Fibroblast of lung (primary cell): Measurements from ENCODE around the gene DHX38. TPM values are rescaled to one million over a fixed set of nuclear protein-coding genes. Genes with fewer than 3 reads are reported as not detected.
"Not testable (repeated sequence)": the region's sequence is repeated elsewhere in the genome, so short reads cannot be mapped to it uniquely, and the experiment has no call there.

Experiments
- DNase-seq, 2 donors: peaks; one replicate each; pipeline versions ENCODE4 v3.0.0 to v3.0.0-alpha.2; 2010; ENCODE audit warnings: low read depth in 2 of 2
- H2AFZ ChIP-seq: 2 replicates; pipeline ENCODE4 v1.5.1; 2012; ENCODE audit warnings: low read length, control low read depth, inconsistent platforms
- H3K27ac ChIP-seq: 2 replicates; pipeline ENCODE4 v1.5.1; 2011; ENCODE audit warnings: low read length, control low read depth; ENCODE audit not compliant: insufficient read depth
- H3K27me3 ChIP-seq: 2 replicates; pipeline ENCODE4 v1.5.1; 2011; ENCODE audit warnings: mild to moderate bottlenecking, low read length; ENCODE audit not compliant: control insufficient read depth, insufficient read depth
- H3K36me3 ChIP-seq: 2 replicates; pipeline ENCODE4 v1.5.1; 2011; ENCODE audit warnings: low read length; ENCODE audit not compliant: control insufficient read depth, insufficient read depth
- H3K4me1 ChIP-seq: 2 replicates; pipeline ENCODE4 v1.5.1; 2011; ENCODE audit warnings: low read length; ENCODE audit not compliant: control insufficient read depth, insufficient read depth; ENCODE audit errors: extremely low read depth
- H3K4me2 ChIP-seq: 2 replicates; pipeline ENCODE4 v1.5.1; 2011; ENCODE audit warnings: low read length, control low read depth; ENCODE audit not compliant: insufficient read depth; ENCODE audit errors: extremely low read depth
- H3K4me3 ChIP-seq, 4 experiments: fragments of 200-600 bp in 1 of 4; sonication (generic) in 1 of 4; replicated peaks in 1 of 4; 2 replicates each; pipeline ENCODE4 v1.5.1; 2011 to 2016; ENCODE audit warnings: low read length in 4 of 4, low read depth in 3 of 4, mild to moderate bottlenecking in 3 of 4, control low read depth in 2 of 4, inconsistent platforms in 1 of 4, mixed read lengths in 1 of 4; ENCODE audit not compliant: insufficient read depth in 1 of 4; ENCODE audit errors: control extremely low read depth in 1 of 4
- H3K79me2 ChIP-seq: 2 replicates; pipeline ENCODE4 v1.5.1; 2012; ENCODE audit warnings: mild to moderate bottlenecking, low read length, inconsistent platforms; ENCODE audit not compliant: control insufficient read depth, insufficient read depth
- H3K9ac ChIP-seq: 2 replicates; pipeline ENCODE4 v1.5.1; 2011; ENCODE audit warnings: mild to moderate bottlenecking, low read length, control low read depth; ENCODE audit not compliant: insufficient read depth
- H3K9me3 ChIP-seq: 2 replicates; pipeline ENCODE4 v1.5.1; 2012; ENCODE audit warnings: low read depth, low read length; ENCODE audit not compliant: control insufficient read depth, insufficient read depth
- H4K20me1 ChIP-seq: 2 replicates; pipeline ENCODE4 v1.5.1; 2011; ENCODE audit warnings: low read length; ENCODE audit not compliant: control insufficient read depth, insufficient read depth; ENCODE audit errors: extremely low read depth
- CTCF ChIP-seq, 2 donors: IDR thresholded peaks in 1 of 2; conservative IDR thresholded peaks in 1 of 2; 1 replicate in 1 of 2; 2 replicates in 1 of 2; pipeline ENCODE4 v1.5.1; 2011 to 2012; ENCODE audit warnings: low read length in 2 of 2, control low read depth in 1 of 2, inconsistent platforms in 1 of 2, low read depth in 1 of 2, mild to moderate bottlenecking in 1 of 2
- EZH2 ChIP-seq: IDR thresholded peaks from 2 replicates; pipeline ENCODE4 v1.5.1; 2012; ENCODE audit warnings: low read length, control low read depth, mild to moderate bottlenecking; ENCODE audit errors: missing control alignments
- polyA plus RNA-seq, 2 donors: library from polyadenylated mRNA; depleted of rRNA in 1 of 2; stranded (reverse) in 1 of 2; unstranded in 1 of 2; fragments of >200 nt; gene quantifications; 2 replicates each; pipeline ENCODE4 v1.2.1, GENCODE V29; 2011 to 2012; ENCODE audit warnings: missing spikeins in 1 of 2
- total RNA-seq: library from RNA; depleted of rRNA; stranded (reverse); fragments of >200 nt; gene quantifications from 2 replicates; pipeline ENCODE4 v1.2.1, GENCODE V29; 2014

The DHX38 gene
- total and polyA plus RNA-seq, 2 donors (not counting 1 experiment from before 2014, with no cell fraction given): 31.4 to 80.3 TPM

GRCh38 chr16:72051818-72052217 lies 41.8 kb upstream of the DHX38 start:
- H3K27ac ChIP-seq: no peak overlapping the region
- H3K4me2 ChIP-seq: no peak overlapping the region
- H4K20me1 ChIP-seq: no peaks in the 10 kb centered on the region
- H3K4me3 ChIP-seq: no peak overlapping the region
- H3K27me3 ChIP-seq: no peaks in the 10 kb centered on the region
- DNase-seq: no peak
- H2AFZ ChIP-seq: no peak overlapping the region
- TF ChIP-seq EZH2: no peak
- no peak for TF ChIP-seq CTCF (conservative IDR thresholded peaks at IDR 0.05 in 1 of 2, IDR thresholded peaks at IDR 0.05 in 1 of 2; ENCODE audit: low read depth in 1 of 2, low read length in 2 of 2)
- H3K4me1 ChIP-seq: no peaks in the 10 kb centered on the region
- H3K79me2 ChIP-seq: no peaks in the 10 kb centered on the region
- H3K9me3 ChIP-seq: no peaks in the 10 kb centered on the region
- H3K36me3 ChIP-seq: no peaks in the 10 kb centered on the region
- no peak overlapping the region for H3K9ac ChIP-seq

- DNase-seq, H3K4me2 ChIP-seq, H3K9ac ChIP-seq, H3K9me3 ChIP-seq, H4K20me1 ChIP-seq, H3K27ac ChIP-seq, H3K27me3 ChIP-seq, H3K4me3 ChIP-seq, H3K4me1 ChIP-seq, H2AFZ ChIP-seq, H3K79me2 ChIP-seq, H3K36me3 ChIP-seq: not testable (repeated sequence)
Observed at GRCh38 chr16:72054254-72054847, 39.3 kb upstream of the DHX38 start, which contains the start of gene HP. HP (plus strand) TSS chr16:72054505; CDS start chr16:72054653, 148 bp downstream.

- Histone ChIP-seq H3K79me2 (no peaks in the 10 kb centered on the region), H3K36me3 (no peaks in the 10 kb centered on the region), H3K4me1 (no peaks in the 10 kb centered on the region), H3K9ac (no peak overlapping the region), H4K20me1 (no peaks in the 10 kb centered on the region), H3K9me3 (no peaks in the 10 kb centered on the region), H3K4me3 (no peak overlapping the region), H3K4me2 (no peak overlapping the region), H2AFZ (no peak overlapping the region), H3K27me3 (no peaks in the 10 kb centered on the region), H3K27ac (no peak overlapping the region)
- TF ChIP-seq CTCF (conservative IDR thresholded peaks at IDR 0.05 in 1 of 2, IDR thresholded peaks at IDR 0.05 in 1 of 2; ENCODE audit: low read depth in 1 of 2, low read length in 2 of 2) (no peak), EZH2 (no peak)
- DNase-seq: no peak
Observed at GRCh38 chr16:72055911-72056310, 37.7 kb upstream of the DHX38 start.

GRCh38 chr16:72057313-72057712 lies 36.3 kb upstream of the DHX38 start:
- H3K79me2 ChIP-seq, H3K27ac ChIP-seq, H3K36me3 ChIP-seq, H3K4me3 ChIP-seq, DNase-seq, H3K4me1 ChIP-seq, H3K9me3 ChIP-seq, H2AFZ ChIP-seq, H3K9ac ChIP-seq, H4K20me1 ChIP-seq, H3K27me3 ChIP-seq, H3K4me2 ChIP-seq: not testable (repeated sequence)

GRCh38 chr16:72059060-72059459 lies 34.6 kb upstream of the DHX38 start:
- H3K79me2 ChIP-seq: not testable (repeated sequence)

More at GRCh38 chr16:72059060-72059459, 34.6 kb upstream of the DHX38 start:
- H2AFZ ChIP-seq, H3K27me3 ChIP-seq, H3K9me3 ChIP-seq, H3K36me3 ChIP-seq, H3K4me2 ChIP-seq, H3K9ac ChIP-seq, H4K20me1 ChIP-seq, H3K27ac ChIP-seq, DNase-seq, H3K4me3 ChIP-seq, H3K4me1 ChIP-seq: not testable (repeated sequence)
